A172 (cell line): ENCODE data around the gene PITPNC1. TPM values are rescaled to one million over a fixed set of nuclear protein-coding genes. Genes with fewer than 3 reads are reported as not detected.
"Not testable (repeated sequence)": the region's sequence is repeated elsewhere in the genome, so short reads cannot be mapped to it uniquely, and the experiment has no call there.

Experiments
- DNase-seq: peaks from one replicate; pipeline ENCODE4 v3.0.0-alpha.2; 2015; ENCODE audit warnings: low spot score
- total RNA-seq: library from RNA; depleted of rRNA; stranded (reverse); fragments of >200 nt; shearing (Covaris generic); gene quantifications from 2 replicates; pipeline ENCODE4 v1.2.3, GENCODE V29; 2014

PITPNC1 gene
- total RNA-seq, 1 experiment from 2014 or later: 2.7 TPM

- no peak for DNase-seq
These were observed 242.5 kb downstream of the PITPNC1 start for GRCh38 chr17:67619555-67619954.

GRCh38 chr17:67620088-67620487 is 243.0 kb downstream of the PITPNC1 start:
- no peak for DNase-seq

DNA sequence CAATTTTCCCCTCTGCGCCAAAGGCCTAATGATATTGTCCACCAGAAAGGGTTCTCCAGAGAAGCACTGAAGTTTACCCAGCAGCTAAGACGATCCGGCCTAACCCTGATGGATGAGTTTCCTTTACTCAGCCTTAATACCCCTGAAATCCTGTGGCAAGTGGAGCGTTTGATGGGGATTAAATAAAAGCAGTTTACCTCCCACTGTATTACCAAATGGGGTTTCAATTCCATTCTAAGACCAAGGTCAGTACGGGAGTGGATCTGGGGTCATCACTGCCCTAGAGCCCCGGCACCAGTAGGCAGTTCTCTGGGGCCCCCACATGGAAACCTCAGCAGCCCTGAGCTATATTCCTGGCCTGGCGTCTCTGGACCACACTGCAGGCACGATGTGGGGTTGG is 243.6 kb downstream of the PITPNC1 start:
- DNase-seq: no peak

DNA sequence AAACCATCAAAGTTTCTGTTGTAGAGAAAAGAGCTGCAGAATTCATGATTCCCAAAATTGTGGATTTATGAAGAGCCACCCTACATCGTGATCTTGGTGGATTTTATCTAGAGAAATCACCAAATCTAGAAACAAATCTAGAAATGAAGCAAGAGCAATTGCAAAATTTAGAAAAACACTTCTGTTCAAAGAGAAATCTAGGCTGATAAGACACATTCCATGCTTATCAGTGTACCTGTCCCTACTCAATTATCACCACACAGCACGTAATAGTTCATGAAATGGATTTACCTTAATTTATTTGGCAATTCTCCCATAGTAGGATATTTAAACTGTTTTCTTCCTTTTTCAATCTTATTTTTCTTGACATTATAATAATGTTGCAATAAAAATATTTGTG is 246.7 kb downstream of the PITPNC1 start:
- no peak for DNase-seq

DNA sequence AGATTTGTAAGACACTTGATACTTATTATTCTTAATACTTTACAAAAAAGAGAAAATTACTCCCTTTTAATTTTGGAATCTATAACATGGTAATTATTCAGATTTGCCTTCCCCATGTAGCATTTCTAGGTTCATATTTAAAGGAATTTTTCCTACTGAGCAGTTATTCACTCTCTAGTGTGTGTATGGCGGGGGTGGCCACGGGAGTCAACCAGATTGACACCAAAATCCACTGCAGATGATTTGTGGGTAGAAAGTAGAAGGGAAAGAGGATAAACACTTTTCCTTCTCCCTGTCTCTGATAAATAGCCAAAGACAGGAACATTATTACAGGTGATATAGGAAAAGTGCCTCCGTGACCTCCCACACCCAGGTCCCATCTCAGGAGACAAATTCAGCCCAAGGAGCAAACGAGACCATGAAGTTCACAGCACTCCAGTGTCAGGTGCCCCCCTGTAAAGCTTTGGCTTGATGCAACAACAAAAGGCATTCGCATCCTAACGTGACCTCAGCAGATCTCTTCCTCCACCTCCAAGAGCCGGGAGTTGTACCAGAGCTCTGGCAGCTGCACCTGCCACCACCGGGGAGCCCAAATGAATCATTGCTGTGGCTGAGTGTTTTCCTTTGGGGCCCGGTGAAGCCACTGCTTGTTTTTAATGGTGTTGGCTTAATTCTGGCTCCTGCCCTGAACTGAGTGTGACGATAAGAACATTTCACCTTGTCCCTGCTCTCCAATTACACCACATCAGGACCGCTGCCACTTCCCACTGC is 248.0 kb downstream of the PITPNC1 start:
- DNase-seq: peak; percentile 17

GRCh38 chr17:67625971-67626370 is 248.9 kb downstream of the PITPNC1 start:
- DNase-seq: no peak

- DNase-seq: no peak
These were observed 251.5 kb downstream of the PITPNC1 start for GRCh38 chr17:67628580-67629013.

- DNase-seq: peak; percentile 27
These were observed 252.9 kb downstream of the PITPNC1 start for GRCh38 chr17:67629971-67630320.

DNA sequence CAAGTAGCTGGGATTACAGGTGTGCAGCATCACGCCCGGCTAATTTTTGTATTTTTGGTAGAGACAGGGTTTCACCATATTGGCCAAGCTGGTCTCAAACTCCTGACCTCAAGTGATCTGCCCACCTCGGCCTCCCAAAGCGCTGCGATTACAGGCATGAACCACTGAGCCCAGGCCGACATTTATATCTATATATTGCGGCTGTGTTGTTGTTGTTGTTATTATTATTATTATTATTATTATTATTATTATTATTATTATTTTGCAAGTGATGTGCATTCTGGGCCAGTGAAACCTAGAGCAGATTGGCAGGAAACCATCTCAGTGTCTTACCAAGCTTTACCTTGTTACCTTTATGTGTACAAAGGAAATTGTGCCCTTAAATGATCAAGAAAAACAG is 253.8 kb downstream of the PITPNC1 start:
- not testable (repeated sequence) for DNase-seq

GRCh38 chr17:67632141-67632540 is 255.1 kb downstream of the PITPNC1 start:
- DNase-seq: no peak

DNA sequence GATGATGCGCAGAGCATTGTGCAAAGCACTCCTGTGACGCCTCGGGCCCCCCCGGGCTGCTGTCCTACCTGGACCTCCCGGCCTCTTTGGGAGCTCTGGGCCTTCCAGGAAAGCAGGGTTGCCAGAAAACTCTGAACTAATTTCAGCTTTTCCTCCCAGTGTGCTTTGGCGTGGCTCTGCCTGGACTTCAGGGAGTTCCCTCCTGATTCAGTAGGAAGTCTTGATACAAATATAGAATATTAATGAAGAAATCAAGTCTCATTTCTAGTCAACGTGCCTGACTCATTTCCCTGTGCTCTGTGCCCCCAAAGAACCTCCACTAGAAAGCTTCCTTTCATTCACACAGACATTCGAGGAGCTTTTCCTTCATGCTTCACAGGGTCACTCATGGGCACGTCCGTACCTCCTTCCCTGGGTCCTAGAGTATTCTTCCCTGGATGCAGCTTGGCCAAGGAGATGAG is 256.7 kb downstream of the PITPNC1 start:
- DNase-seq: no peak

GRCh38 chr17:67635681-67636080 is 258.6 kb downstream of the PITPNC1 start:
- DNase-seq: no peak

DNA sequence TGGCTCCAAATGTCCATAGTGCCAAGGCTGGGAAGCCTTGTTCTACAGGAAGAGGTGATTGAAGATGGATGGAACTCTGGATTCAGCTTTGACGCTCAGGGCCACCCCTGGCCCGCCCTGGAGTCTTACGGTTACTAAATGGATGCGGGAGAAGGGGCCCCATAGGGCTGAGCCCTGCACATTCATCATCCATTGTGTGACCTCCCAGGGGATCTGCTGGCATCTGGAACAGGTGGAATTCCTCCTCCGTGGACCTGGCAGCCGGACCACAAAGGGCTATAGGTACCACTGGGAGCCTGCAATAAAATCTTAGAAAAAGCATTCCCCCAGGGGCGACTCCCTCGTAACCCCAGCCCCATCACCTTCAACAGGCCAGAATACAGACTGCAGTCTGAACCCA is 259.2 kb downstream of the PITPNC1 start:
- no peak for DNase-seq

GRCh38 chr17:67636834-67637520 is 259.9 kb downstream of the PITPNC1 start:
- no peak for DNase-seq

DNA sequence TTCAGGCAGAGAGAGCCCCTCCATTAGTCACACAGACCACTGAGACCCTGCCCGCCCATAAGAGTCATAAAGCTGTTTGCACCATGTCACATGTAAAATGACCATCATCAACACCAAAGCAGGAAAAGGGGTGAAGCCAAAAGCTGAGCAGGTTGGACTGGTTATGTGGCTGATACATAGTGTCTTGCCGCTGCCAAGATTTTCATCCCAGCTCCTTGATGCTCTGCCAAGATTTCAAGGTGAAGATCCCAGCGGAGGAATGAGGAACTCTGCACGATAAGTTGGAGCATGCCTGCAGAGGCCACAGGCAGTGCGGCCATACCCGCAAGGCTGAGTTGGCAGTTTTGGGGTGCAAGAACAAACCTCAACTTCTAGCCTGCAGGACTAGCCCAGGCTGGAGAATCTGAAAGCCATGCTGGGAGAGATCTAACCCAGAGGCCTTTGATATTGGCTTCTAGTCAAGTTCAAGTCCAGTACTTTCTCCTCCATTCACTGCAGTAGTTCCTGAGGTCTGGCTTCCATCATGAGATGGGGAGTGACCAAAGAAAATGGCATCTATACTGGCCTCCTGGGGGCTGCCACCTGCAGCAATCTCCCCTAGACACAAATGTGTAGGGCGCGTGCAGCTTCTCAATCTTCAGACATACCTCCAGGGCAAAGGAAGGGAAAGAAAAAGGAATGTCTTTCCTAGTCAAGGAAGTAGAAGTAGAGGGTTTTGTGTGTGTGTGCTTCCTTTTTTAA is 261.0 kb downstream of the PITPNC1 start:
- no peak for DNase-seq

DNA sequence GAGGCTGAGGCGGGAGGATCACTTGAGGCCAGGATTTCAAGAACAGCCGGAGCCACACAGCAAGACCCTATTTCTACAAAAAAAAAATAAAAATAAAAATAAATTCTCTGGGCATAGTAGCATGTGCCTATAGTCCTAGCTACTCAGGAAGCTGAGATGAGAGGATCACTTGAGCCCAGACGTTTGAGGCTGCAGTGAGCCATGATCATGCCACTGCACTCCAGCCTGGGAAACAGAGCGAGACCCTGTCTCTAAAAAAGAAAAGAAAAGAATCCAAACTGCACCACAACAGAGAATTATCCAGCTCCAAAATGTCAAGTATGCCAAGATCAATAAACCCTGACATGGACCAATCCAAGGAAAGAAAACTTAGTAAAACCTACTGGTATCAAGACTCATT is 261.8 kb downstream of the PITPNC1 start:
- no peak for DNase-seq

DNA sequence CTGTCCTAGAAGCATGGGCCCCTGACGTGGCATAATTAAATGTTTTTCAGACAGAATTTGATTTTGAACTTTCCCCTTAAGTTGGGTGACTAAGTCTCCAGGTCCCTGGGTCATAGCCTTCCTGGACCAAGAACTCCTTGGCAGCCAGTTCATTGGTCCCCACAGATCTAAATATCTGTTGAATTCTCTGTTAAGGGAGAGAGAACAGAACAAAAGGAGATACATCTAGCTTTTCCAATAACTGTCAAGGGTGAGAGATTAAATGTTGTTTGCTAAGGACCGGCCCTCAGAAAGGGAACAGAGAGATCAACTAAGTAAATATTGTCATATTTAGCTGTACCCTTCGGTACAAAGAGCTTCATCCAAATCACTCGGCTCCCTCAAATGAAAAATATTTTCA is 262.5 kb downstream of the PITPNC1 start:
- DNase-seq: no peak

DNA sequence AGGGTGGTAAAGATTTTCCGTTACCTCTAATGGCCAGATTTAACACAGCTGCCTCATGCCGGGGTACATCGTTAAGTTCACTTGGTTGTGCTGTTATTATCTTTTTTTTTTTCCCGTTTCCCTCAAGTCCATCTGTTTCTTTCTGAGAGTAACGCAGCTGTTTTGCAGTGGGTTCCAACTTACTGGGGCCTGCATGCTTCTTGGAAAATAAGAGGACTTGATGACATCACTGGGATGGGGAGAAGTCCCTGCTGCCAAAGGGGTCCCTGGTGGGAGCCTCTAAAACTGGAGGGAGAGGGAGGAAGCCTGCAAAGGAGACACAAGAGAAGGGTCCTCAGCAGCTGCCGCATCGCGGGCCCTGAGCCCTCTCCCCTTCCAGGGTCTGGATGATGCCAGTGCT is 262.9 kb downstream of the PITPNC1 start:
- no peak for DNase-seq

- no peak for DNase-seq
These were observed 265.4 kb downstream of the PITPNC1 start for GRCh38 chr17:67642488-67642887.

DNA sequence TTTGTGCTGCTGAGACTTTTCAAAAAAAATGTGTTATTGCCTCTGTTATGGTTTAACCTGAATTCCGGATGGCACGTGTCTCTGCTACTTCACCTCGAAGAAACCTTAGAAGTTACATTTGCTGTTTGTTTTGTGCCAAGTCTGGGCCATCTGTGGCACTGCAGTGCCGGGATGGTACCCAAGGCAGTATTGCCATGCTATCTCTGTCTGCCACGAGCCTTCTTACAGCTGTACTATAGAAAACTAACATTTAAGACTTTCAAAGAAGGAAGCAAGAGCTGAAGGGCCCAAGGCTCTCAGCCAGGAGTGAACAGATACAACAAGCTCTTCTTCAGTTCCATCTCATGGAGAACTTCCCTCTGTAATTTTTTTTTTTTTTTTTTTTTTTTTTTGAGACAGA is 267.0 kb downstream of the PITPNC1 start:
- no peak for DNase-seq

GRCh38 chr17:67645195-67645594 is 268.1 kb downstream of the PITPNC1 start:
- DNase-seq: not testable (repeated sequence)

GRCh38 chr17:67646472-67646871 is 269.4 kb downstream of the PITPNC1 start:
- no peak for DNase-seq

DNA sequence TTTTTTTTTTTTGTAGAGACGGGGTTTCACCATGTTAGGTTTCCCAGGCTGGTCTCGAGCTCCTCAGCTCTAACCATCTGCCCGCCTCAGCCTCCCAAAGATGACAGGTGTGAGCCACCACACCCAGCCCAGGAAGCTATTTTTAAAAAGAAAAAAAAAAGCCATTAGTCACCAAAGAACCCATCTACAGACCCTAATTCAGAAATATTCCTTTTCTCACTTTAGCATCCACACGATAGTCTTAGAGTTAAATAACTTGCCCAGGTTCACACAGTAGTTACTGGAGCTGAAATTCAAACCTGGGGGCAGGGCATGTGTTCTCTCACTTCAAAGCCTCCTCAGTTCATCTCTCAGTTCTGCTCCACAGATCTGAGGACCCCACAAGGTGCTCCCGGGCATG is 270.4 kb downstream of the PITPNC1 start:
- no peak for DNase-seq
